HG02852 (cell line): ENCODE results near the gene IGF1R.

Experiments used
- ATAC-seq: cut with Tn5 transposase; IDR thresholded peaks from one replicate; pipeline ENCODE4 v1.9.1; 2021; ENCODE audit warnings: mild to moderate bottlenecking, moderate library complexity; ENCODE audit not compliant: unreplicated experiment

IGF1R gene

DNA sequence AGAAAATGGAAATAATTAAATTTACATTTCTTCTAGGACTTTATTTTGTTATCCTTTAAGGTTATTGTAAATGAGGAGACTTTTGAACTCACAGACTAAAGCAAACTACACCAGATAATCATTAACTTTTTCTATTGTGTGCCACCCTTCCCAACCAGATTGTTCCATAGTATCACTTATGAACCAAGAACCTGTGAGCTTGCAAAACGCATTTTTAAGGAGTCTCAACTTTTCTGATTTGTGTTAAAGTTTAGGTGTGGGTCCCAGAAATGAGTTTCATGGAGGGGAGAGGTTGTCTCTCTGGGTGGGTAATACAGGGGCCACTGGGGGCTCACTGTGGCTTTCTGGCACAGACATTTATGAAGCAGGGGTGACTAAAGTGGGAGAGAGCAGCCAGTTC lies 75.7 kb downstream of the IGF1R start:
- ATAC-seq: no peak

DNA sequence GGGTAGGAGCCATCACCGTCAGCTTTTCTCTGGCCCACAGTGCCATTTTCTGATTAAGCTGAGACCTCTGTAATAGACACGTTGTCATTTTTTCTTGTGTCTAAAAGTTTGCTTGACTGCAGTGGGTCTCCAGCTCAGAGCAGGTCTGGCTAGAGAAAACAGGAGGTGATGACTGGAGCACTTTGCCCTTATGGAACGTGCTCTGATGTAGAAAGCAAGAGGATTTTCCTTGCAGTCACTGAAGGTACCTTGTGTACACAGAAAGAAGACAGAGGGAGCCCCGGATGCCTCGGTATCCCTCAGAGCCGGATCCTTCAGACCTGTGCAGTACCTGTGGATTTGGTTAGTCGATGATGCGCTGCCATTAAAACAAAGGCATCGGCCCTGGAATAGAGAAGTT lies 76.2 kb downstream of the IGF1R start:
- ATAC-seq: no peak

DNA sequence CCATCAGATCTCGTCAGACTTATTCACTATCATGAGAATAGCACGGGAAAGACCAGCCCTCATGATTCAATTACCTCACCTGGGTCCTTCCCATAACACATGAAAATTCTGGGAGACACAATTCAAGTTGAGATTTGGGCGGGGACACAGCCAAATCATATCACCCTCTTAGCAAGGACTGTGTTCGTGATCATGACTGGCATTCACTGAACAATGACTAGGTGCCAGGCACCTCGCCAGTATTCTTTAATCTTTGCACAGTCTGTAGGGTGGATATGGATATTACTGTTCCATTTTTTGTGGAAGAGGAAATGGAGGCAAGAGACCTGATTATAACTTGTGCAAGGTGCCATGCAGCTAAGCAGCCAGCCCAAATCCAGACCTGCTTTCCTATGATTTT lies 77.5 kb downstream of the IGF1R start:
- ATAC-seq: no peak

DNA sequence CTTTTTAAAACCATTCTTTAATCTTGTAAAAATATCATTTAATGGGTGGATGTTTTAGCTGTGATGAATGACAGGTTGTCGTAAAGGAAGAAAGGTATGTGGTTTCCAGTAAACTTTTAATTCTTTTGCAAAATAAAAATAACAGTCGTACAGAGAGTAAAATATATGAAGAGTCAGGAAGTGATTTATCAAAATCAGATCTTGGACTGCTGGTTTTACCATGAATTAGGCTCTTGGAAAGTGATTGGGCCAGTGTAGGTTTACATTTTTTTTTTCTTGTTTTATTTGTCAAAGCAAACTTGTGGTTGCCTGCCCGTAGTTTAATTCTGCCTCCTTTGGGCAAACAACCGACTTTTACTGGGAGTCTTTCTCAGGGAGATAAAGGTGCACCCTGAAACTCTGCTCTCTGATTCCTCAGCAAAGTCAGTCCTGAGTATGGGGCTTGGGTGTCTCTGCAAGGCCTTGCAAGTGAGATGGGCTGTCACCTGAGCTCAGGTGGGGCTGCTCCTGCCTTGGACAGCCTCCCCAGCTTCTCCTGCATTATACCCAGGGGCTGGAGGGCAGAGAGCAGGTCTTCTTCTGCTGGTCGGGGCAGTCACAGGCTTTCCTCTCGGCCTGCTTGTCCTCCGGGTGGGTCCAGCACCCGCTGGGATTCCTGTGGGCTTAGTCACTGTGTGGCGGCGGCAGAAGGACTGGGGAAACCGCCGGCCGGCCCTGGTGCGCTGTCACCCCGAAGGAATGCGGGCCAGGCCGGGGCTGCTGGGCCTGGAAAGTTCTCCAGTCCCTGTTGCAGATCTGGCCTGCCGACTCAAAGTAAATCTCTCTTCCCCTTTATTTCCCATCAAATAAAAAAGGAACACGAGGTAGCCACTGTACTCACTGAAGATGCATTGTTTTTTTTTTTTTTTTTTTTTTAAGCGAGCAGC lies 79.0 kb downstream of the IGF1R start:
- ATAC-seq: no peak

DNA sequence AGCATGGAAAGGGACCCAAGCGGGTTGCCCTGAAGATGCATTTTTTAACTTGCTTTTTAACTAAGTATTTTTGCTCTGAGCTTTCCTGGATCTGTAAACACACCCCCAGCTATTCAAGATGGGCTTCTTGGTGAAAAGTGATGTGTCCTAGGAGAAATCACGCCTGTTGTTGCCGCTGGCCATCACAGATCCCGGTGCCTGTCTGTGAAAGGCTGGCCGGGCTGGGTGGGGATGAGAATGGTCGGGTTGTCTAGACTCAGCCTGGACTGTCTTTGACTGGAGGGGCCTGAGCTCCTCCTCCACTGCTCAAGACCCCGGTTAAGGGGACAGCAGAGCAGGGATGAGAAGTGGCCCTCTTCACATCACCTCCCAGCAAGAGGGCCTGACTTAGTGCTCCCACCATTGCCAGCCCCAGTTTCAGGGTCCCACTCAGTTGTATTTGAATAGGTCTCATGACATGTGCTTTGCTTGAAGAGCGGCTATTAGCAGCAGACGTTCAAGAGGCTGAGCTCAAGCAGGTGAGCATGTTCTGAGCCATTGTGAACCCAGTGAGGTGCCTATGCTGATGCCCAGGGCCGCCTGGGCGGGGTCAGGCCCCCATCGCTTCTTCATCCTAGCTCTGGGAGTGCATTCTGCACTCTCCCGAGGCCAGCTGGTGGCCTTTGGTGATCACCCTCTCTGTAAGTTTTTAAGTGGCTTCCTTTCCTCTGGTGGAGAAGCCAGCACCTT lies 79.9 kb downstream of the IGF1R start:
- no peak for ATAC-seq

DNA sequence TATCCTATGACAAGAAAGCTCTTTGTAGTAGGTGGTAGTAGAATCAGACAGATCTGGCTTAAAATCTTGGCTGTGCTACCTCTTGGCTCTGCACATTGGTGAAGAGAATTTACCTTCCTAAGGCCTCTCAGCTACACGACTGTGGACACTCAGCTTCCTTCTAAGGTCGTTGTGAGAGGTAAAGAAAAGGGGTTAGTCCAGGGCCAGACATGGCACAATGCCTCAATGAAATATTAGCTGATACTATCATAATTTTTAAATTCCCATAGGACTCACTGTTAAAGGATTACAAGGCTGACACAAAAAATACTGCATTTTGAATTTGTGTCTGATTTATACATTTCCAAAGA lies 80.4 kb downstream of the IGF1R start:
- ATAC-seq: no peak

DNA sequence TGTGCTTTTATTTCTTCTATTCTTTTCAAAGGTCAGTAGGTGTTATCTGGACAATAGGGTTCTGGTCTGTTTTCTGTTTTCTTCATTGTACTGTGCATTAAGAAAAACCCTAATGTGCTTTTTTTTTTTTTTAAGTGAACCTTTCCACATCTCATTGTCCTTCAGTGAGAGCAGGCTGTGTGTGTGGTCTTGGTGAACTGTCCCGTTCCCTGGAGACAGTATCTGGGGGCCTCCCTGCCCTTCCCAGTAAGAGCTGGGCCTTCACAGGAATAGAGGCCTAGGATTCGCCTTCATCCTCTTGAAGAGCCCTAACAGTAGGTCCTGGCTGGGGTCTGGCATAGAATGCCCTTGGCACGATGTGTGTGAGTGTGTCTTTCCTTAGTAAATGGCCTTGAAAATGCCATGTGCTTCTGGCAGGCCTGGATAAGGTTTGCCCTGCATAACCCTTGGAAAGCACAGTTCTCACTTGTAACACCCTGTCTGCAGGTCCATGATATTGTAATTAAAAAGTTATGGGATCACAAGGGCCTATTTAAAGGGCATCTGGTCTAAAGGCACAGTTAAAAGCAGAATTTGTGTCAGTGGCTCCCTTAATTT lies 81.2 kb downstream of the IGF1R start:
- ATAC-seq: no peak

DNA sequence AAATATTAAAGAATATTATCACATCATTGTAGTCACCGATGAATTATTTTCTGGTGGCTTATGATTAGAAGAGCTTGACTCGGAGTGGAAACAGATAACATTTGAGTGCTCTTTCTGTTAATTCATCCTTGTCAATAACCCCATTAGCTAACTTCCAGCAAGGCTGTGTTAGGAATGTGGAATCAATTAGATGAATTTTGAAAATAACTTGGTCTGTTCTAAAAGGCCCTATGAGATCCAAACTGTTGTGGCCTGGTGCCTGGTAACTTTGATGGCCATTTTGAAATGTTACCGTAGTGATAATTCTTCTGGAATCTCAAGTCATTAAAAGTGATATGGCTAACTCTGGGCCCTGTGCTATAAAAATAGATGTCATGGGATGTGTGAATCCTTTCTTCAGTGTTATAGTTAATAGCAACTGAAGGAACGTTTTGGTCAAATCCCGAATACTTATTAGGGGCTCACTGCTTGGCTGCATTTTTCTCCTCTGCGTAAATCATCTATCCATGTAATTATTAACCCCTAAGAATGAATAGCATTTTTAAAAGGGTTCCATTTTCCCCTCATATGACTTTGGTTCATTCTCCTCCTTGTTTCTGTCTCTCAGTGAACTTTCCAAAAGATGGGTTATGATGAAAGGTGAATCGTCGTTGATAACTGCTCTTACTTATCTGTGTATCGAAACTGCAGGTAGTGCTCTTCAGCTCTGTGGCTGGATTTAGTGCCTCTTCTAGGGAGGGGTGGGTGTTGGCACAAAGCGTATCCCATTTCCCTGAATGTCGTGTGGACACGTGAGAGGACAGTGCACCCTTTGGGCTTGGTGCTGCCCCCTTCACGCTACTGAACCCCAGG lies 82.7 kb downstream of the IGF1R start:
- no peak for ATAC-seq

DNA sequence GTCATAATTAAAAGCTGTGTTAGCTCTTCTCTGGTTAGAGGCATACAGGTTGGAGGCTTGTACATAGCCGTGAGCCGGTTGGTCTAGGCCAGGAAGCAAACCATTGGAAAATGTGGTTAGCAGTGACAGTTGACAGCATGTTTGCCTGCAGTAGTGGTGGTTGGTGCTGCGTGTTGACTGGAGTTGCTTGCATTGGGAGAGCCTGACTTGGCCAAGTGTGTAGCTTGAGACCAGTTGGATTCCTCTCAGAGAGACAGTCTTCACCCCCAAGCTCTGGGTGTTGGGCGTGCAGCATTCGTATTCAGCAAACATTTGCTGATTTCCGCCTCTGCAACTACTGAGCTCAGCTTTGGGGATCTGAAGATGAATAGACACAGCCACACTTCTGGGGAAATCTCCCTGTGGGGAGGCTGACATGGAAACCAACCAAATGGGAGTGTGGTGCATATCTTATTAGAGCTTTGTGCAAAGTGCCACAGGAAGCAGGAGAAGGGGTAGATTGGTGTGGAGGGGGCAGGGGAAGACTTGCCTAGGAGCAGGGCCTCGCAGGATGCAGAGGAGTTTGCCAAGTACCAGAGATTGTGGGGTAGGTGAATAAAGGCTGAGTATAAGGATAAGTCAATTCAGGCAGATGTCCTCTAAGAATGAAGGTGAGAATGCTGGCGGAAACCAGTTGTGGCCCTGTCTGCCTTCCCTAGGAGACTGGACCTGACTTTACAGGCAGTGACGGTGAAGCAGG lies 83.5 kb downstream of the IGF1R start:
- no peak for ATAC-seq

DNA sequence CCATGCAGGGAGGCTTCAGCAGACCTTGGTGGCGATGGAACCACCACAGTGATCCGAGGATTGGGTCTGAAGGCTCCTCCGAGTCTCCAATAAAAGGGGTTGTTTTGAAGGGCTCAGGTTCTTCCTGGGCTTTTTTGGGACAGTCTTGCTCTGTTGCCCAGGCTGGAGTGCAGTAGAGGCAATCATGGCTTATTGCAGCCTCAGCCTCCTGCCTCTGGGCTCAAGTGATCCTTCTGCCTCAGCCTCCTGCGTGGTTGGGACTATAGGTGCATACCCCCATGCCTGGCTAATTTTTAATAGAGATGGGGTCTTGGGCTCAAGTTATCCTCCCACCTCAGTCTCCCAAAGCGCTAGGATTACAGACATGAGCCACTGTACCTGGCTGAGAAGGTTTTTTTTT lies 84.8 kb downstream of the IGF1R start:
- no peak for ATAC-seq

DNA sequence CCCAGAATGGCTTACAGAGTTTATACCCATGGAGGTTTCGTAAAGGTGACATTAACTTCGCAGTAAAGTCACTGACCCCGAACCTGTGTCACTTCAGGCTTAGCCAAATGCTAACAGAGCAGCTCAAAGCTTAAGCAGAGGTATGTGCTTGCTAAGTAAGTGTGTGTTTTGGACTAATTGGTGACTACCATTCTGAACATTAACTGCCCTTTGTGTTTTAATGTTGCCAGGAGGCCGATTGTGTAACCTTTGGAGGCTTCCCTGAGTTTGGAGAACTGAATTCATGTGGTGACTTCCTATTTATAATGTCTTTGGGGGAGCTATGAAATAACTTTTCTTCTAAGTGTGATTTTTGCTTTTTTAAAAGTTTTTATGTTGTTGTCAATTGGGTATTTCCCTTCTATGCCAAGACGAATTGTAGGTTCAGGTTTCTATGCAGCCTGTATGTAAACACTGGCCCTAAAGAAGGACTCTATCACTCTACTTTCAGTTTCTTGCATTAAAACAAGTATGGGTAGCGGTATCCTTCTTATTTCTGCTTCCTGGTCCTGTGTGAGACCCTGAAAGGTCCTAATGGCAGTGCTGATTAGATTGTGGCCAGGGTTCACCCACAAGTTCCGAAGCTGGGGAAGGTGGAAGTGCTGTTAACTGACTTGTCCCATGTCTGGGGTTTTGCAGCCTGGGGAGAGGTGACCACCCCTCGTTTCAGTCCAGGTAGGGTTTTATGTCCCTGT lies 86.3 kb downstream of the IGF1R start:
- ATAC-seq: no peak

DNA sequence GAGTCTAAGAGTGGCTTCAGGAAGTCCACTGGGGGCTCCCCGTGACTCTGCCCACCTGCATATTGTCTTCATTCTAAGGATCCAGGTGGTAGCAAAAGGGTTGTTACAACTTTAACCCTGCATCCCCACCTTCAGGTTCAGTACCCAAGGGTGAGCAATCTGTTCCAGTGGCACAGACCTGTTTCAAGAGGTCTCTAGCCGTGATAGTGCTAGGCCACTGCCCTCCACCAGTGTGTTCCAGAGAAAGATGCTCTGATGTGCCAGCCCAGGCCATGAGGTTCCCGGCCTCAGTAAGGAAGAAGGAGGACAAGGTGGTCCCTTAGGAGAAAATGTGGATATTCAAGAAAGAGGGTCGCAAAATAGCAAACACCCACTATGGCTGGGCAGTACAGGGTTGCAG lies 87.0 kb downstream of the IGF1R start:
- no peak for ATAC-seq

DNA sequence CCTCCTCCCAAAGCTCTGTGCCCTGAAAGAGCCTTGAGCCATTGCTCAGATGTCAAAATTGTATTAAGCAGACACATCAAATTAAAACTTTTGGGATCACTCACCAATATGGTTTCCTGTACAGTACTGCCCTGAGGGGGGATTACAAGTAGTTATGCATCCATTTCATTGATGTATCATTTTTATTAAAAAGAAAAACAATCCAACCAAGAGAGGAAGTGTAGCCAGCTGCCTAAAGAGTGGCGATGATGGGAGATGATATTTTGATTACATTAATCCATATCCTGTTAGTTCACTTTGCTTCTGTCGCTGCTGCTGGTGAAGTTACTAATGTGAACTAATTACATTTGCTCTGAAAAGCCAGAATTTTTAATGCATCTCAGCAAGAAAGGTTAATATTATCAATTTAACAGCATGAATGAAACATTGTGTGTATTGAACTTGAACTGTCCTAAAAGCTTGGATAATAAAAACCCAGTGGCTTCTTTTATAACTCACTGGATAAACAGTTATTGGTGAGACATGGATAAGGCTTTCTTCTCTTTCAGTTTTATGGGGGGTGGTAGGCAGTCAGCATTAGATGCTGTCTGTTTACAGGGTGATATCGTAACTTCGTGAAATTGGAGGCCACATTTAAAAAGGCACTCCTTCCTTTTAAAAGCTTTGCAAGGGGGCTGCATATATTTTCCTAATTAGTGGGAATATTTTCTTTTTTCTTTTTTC lies 87.7 kb downstream of the IGF1R start:
- no peak for ATAC-seq

DNA sequence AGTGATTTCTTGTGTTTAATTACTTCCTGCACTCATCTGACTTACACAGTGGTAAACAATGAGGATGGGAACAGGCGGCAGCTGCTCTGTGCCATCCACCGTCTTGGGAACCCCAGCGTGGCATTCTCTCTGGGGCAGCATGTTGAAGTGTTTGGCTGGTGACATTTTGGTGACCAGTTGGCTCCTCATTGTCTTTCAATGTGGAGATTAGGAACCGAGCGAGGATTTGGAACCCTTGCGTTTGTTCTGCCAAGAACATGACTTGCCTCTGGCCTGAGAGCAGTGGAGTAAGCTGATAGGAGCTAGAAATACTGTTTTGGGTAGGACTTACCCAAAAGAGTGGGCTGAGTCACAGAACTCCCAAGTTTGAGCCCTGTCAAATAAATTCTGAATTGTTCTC lies 88.8 kb downstream of the IGF1R start:
- ATAC-seq: no peak

DNA sequence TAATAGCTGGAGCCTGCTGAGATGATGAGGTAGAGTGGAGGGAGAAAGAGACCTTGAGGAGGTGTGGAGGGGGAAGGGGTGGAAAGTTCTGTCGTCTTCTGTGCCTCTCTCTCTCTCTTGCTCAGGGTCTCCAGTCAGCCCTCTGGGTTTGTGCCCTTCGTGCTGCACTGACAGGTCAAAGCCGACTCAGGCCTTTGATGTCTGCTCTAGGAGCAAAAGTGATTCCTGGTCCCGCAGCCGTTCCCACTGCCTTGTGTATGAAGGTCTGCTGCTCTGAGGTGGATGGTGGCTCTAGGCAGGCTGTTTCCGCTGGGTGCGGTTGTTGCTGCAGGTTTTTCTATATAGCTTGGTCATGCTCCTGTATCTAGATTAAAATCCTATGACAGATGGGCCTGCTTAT lies 89.4 kb downstream of the IGF1R start:
- no peak for ATAC-seq

DNA sequence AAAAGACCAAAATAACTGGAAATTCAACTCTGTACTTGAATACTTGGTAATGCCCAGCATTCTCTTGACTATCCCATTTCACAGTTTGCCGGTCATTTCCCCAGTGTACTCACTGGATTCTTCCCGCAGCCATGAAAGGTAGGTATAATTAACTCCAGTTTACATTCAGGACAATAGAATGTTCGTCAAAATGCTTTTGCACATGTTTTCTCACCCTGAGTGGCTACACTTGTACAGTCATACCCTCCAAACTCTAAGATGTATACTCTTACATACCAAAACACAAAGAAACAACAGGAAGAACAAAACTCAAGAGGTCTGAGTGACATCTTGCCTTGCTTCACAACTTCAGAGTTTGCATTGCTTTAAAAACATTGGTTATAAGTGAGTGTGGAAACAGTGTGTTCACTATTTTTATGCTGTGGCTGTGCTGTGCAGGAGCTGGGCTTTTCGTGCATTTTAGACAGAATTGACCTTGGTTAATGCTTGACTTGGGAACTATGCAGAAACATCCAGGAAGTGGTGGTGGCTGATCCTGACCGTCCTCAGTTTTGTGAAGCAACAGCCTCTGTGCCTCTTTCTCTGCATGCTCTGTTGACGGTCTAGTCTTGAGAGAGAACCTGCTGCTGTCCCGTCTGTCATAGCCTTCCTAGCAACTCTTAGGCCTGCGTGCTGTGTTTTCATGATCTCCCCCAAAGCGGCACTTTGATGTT lies 90.5 kb downstream of the IGF1R start:
- ATAC-seq: no peak

DNA sequence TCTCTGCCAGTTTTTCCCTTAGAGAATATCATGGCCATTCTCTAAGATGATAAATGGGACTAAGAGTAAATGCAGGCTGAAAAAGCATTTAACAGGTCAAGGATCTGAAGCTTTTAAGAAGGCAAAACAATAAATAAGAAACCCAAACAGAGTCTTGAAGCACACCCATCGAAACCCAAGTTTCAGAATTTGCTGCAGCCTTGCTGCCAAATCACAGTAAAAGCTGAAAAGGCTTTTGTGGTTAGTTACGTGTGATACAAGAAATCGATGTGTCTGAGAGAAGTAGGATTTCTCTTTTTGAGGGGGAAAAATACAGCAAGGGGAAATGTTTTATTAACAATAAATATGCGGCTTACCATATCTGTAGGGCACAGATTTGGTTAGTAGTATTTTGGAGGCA lies 92.0 kb downstream of the IGF1R start:
- ATAC-seq: no peak

DNA sequence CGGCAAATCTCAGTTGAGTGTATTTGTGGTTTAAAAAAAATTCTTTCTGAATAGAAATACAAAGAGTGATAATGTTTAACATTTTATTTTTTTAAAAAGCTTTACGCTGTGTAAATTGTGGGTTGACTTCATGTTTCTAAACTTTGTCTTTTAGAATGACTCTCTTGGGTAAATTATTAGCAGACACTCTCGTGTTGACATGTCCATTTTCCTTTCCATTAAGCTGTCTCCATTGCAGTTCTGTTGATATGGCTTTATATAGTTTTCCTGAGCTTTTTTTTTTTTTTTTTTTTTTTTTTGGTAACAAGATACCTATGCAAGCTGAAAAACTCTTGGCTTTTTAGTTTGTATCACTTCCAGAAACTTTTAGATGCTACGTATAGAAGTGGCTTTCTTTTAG lies 92.6 kb downstream of the IGF1R start:
- no peak for ATAC-seq
